Mononuclear cell (primary cell): Measurements from ENCODE around the gene RGS3. TPM values are rescaled to one million over a fixed set of nuclear protein-coding genes. Genes with fewer than 3 reads are reported as not detected.

Experiments used
- H3K27me3 ChIP-seq: 2 replicates; pipeline ENCODE4 v1.6.0; 2011; ENCODE audit warnings: low read length, control low read depth; ENCODE audit not compliant: insufficient read depth
- H3K4me1 ChIP-seq: 2 replicates; pipeline ENCODE4 v1.5.1; 2011; ENCODE audit warnings: mild to moderate bottlenecking, low read length, control low read depth; ENCODE audit not compliant: insufficient read depth
- H3K4me3 ChIP-seq: 2 replicates; pipeline ENCODE4 v1.5.1; 2011; ENCODE audit warnings: mild to moderate bottlenecking, low read length, moderate library complexity
- H3K9me3 ChIP-seq: 2 replicates; pipeline ENCODE4 v1.5.1; 2011; ENCODE audit warnings: low read depth, mild to moderate bottlenecking, control low read depth, low read length
- total RNA-seq: library from RNA; depleted of rRNA; stranded (reverse); fragments of >200 nt; gene quantifications from one replicate; pipeline ENCODE4 v1.2.3, GENCODE V29; 2012

Gene RGS3
- total RNA-seq, 1 donor = 15.4 TPM

DNA sequence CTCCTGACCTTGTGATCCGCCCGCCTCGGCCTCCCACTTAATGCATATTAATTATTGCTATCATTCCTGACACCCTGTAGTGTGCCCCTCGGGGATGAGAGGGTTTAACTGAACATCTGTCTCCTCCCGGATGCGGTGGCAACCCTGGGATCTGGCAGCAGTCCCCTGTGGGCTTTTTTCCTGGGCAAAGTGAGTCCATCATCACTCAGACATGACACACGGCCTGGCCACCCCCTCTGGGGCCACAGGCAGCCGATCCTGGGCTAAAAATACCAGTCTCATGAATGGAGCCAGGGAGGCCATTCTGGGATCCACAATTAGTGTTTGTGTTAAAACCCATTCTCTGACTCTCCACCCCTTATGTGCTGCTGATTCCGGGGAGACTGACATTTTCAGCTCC lies 161.2 kb downstream of the RGS3 start:
- Histone ChIP-seq H3K27me3 (no peaks in the 10 kb centered on the region), H3K4me1 (no peaks in the 10 kb centered on the region), H3K4me3 (no peak overlapping the region), H3K9me3 (no peaks in the 10 kb centered on the region)

DNA sequence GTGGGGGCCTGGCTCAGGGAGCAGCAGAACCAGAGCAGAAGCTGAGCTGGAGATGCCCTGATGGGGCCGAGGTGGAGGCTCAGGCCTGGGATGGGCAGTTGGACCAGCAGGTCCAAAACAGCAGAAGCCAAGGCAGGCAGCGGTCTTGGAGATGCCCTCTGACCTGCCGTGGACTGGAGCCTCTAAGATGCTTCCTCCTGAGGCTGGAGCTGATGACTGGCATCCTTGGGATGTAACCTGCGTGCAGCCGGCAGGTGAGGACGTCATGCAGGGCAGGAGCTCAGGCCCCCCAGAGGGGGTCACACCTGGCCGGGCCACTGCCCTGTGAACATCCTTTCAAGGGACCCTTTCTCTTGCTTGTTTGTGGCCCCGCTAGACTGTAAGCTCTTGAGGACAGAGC lies 162.0 kb downstream of the RGS3 start:
- no peaks in the 10 kb centered on the region for H3K9me3 ChIP-seq
- H3K4me1 ChIP-seq = no peaks in the 10 kb centered on the region
- H3K4me3 ChIP-seq = no peak overlapping the region
- H3K27me3 ChIP-seq = no peaks in the 10 kb centered on the region

DNA sequence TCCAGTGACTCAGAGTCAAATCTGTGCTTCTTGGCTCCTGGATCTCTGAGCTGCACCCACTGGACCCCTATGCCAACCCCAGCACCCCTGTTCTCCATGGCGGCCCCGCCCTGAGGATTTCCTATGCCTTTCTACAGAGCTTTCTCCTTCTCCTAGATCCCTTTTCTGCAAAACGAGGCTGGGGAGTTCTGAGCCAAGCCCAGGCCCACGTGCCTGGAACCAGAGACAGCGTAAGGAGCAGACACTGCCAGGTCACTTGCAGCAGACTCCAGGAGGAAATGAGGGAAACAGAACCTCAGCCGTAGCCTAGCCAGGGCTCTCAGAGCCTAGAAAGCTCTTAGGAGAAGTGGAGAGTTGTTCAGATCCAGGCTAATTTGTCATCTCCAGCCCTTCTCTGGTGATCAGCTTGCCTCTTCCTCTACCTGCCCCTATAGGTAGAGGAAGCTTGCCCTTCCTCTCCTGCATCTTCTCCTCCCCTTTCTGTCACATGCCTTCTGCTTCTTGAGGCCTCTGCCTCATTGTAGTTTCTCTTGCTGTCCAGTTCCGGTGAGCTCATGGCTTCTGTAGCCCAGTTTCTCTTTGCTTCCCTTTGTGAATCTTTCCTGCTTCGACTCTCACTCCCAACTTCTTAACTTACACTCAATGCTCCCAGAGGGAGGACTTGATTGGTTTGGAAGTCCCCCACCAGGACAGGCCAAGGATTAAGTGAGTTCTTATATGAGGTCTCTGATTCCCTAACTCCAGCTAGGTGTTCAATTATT lies 163.4 kb downstream of the RGS3 start:
- H3K4me1 ChIP-seq = no peaks in the 10 kb centered on the region
- H3K4me3 ChIP-seq = no peak overlapping the region
- no peaks in the 10 kb centered on the region for H3K27me3 ChIP-seq
- H3K9me3 ChIP-seq = no peaks in the 10 kb centered on the region

DNA sequence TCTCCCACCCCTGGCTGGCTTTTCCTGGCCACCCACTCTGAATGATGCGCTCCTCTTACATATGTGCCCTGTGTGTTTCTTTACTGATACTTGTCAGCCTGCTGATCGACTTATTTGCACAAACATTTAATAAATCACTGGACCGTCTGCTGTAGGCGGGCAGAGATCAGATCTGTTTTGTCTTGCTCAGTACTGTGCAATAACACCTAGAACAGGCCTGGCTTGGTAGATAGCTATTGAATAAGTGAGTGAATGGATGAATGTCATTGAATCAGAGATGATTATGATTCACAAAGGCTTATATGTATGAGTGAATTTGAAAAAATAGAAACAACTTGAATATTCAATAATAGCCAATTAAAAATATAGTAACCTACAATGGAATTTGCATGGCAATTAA lies 165.1 kb downstream of the RGS3 start:
- no peaks in the 10 kb centered on the region for H3K4me1 ChIP-seq
- no peaks in the 10 kb centered on the region for H3K27me3 ChIP-seq
- H3K9me3 ChIP-seq = no peaks in the 10 kb centered on the region
- H3K4me3 ChIP-seq = no peak overlapping the region

DNA sequence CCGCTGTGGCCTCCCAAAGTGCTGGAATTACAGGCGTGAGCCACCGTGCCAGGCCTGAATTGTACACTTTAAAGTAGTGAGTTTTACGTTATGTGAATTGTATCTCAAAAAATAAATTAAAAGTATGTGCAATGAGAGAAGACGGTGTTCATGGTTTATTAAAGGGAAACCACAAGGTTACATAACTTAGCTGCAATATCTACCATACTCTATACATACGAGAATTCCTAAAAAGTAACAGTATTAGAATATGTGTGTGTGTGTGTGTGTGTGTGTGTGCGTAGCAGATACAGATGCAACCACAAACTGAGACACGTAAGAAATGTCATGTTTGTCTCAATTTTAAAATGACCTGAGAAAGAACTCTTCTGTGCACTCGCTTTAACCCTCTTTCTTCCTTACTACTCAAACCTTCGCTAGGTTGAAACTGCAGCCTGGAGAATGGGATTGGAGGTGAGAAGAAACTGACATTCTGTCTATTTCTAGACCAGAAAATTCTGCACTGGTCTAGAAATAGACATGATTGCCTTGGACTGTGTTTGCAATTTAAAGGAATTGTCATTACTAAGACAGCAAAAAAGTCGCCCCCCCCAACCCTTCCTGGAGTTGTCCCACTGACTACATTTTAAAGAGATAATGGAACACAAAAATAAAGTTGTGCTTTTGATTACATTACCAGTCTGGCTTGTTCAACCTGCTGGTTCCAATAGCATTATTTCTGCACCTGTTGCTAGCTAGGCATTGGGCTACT lies 167.0 kb downstream of the RGS3 start:
- no peak overlapping the region for H3K4me3 ChIP-seq
- no peaks in the 10 kb centered on the region for H3K27me3 ChIP-seq
- H3K4me1 ChIP-seq = no peaks in the 10 kb centered on the region
- no peaks in the 10 kb centered on the region for H3K9me3 ChIP-seq

DNA sequence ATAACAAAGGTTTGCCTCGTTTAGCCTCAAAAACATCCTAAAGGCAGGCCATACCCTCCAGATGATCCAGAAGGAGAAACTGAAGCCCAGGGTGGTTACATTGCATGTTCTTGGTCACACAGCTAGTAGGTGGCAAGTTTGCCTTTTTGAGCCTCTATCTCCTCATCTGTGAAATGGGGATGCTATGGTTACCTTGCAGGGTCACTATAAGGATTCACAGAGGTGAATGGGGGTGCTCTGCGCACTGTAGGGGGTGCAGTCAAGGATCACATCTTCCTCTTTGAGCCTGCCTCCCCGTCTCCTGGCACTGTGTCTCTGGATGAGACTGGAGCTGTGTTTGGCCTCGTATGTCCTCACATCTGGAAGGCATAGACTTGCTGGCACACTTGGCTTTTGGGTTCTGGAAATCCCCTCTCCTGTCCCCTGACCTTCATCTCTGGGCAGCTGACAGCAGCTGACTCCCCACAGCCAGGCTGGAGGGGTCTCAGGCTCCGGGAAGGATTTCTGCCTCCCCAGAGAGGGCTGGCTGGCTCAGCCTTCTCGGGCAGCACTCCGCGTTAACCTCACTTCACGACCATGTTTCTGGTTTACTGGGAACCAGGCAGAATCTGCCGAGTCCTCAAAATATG lies 167.7 kb downstream of the RGS3 start:
- Histone ChIP-seq H3K4me3 (no peak overlapping the region), H3K9me3 (no peaks in the 10 kb centered on the region), H3K27me3 (no peaks in the 10 kb centered on the region), H3K4me1 (no peaks in the 10 kb centered on the region)

DNA sequence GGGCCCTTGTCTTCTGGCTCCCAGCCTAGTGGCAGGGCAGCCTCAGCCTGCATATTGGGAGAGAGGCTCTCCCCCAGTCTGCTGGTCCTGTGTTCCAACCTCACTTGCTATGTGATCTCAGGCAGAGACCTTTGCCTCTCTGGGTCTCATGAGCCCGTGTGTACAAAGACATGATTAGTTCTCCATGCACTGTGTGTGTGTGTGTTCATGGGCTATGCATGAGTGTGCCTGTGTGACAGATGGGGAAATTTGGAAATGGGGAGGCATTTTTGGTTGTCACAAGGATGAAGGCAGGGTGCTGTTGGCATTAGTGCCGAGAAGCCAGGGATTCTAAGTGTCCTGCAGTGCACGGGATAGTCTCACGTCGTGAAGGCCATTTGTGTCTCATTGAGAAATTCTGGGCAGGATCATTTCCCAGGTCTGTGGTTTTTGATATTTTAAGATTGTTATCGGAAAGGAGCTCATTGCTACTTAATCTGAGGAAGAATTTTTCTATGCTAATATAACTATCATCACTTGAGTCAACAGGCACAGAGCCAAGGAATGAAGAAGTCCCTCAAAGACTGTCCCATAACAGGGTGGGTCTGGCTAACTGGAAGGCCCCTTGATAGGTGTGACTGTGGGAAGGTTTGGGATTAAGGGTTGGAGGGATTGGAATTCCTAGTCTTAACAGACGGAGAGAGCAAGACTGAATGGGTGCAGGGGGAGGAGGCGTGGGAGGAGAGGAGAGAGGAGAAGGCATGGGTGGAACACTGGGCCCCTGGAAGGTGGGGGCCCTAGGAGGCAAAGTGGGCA lies 168.5 kb downstream of the RGS3 start:
- Histone ChIP-seq H3K4me1 (no peaks in the 10 kb centered on the region), H3K27me3 (no peaks in the 10 kb centered on the region), H3K9me3 (no peaks in the 10 kb centered on the region), H3K4me3 (no peak overlapping the region)

DNA sequence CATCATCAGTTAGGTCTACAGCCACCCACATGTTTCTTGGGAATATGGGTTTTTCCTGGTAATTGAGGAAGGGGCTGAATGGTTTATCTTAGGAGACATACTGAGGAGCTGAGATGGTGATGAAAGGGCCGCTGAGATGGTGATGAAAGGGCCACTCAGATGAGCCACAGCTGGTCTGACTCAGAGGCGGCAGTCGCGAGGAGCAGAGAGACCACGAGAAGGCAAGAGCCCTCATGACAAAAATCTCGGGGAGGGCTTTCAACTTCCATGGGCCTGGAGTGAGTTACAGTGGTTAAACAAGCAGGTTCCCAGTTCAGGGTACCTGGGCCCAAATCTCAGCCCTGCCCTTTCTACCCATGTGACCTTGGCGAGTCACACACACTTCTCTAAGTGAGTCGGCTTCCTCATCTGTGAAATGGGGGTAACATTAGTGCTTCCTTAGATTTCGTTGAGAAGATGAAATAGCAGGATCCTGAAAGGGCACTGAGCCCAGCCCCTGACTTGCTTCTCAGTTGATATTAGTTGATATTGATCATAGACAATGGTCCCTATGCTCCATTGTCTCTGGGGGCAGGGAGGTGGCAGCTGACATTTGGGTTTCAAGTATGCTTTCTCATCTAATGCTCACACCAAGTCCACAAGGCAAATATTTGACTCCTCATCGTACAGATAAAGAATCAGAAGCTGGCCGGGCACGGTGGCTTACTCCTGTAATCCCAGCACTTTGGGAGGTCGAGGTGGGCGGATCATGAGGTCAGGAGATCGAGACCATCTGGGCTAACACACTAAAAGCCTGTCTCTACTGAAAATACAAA lies 169.5 kb downstream of the RGS3 start:
- Histone ChIP-seq H3K4me1 (no peaks in the 10 kb centered on the region), H3K4me3 (no peak overlapping the region), H3K27me3 (no peaks in the 10 kb centered on the region), H3K9me3 (no peaks in the 10 kb centered on the region)

DNA sequence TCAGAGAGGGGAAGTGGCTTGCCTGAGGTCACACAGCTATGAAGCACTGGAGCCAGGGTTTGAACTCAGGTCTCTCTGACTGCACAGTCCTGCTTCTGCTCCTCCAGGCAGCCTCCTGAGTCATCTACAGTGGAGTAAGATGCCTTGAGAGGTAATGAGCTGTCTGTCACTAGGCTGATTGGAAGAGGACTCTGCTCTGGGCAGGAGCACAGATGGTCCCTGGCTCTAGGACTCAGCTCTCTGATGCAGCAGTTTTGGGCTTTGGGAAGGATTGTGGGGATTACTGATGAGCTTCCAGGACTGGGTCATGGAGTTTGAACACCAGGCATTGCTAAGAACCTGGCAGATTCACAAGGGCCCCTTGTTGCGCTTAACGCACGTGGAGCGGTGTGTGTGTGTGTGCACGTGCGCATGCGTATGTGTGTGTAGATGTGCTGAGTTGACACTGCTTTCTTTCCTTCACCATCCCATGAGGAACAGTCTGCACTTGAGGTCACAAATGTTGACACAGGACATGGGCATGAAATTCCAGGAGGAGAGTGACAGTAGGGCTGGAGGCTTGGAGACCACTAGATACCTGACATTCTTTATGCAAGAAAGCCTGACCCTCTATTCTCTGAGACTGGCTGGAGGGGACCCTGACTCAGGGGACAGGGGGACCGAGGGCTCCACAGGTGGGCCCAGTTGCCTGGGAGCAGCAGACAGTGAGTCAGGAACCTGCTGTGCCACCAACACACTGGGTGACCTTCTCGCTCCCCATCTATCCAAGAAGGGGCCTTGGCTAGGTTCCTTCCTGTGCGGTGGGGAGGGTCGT lies 170.5 kb downstream of the RGS3 start:
- no peaks in the 10 kb centered on the region for H3K9me3 ChIP-seq
- H3K4me3 ChIP-seq = no peak overlapping the region
- no peaks in the 10 kb centered on the region for H3K27me3 ChIP-seq
- H3K4me1 ChIP-seq = no peaks in the 10 kb centered on the region

DNA sequence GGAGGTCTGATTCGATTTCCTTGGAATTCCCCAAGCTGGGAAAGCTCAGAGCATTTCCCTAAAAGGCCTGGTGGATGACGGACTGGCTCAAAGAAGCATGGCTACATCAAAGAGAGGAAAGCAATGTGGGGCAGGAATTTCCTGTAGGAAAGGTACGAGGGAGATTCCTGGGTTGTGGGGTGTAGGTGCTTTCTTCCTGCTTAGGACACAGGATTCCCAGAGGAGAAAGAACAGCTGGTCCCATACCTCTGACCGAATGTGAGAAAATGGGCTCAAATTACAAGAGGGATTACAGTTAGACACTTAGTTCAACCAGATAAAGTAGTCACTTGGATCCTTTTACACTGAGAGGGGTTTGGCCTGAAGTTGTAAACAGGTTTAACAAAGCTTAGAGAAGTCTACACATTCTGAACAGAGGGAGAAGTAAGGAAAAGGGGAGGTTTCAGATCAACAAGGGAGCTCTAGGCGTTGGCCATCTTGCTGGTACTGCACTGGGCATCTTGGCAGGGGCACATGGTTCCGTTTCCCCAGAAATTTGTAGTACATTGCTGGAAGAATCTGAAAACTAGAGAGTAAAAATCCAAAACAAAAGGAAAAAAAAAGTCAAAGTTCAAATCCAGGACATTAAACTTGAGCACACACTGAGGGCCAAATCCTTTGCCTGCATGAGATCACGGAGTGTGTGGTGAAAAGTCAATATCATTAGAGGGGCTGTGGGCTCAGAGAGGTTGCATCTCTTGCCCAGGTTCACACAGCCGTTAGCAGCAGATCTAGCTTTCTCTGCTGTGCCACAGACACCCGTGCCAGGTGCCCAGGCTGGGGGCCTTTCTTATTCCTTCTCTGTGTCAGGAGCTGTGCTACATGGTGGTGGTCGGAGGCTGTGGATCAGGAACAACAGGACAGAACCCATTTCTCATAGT lies 171.3 kb downstream of the RGS3 start:
- H3K4me3 ChIP-seq = no peak overlapping the region
- no peaks in the 10 kb centered on the region for H3K27me3 ChIP-seq
- H3K9me3 ChIP-seq = no peaks in the 10 kb centered on the region
- H3K4me1 ChIP-seq = no peaks in the 10 kb centered on the region

DNA sequence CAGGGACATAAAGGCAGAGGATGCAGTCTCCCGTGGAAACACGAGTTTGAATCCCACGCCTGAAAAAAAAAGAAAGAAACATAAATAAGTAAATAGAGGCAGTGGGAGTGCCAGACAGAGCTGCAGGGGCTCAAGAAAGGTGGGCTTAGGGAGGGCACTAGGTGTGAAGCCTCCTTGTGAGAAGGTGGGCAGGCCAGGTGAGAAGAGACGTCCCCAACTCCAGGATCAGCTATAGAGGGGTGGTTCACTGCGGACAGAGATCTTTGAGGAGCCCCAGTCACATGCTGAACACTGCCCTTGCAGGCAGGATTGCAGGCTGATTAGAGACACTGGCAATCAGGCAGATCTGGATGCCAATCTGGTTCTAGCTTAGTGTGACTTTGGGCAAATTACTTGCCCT lies 172.1 kb downstream of the RGS3 start:
- H3K9me3 ChIP-seq = no peaks in the 10 kb centered on the region
- H3K27me3 ChIP-seq = no peaks in the 10 kb centered on the region
- H3K4me1 ChIP-seq = no peaks in the 10 kb centered on the region
- H3K4me3 ChIP-seq = no peak overlapping the region

DNA sequence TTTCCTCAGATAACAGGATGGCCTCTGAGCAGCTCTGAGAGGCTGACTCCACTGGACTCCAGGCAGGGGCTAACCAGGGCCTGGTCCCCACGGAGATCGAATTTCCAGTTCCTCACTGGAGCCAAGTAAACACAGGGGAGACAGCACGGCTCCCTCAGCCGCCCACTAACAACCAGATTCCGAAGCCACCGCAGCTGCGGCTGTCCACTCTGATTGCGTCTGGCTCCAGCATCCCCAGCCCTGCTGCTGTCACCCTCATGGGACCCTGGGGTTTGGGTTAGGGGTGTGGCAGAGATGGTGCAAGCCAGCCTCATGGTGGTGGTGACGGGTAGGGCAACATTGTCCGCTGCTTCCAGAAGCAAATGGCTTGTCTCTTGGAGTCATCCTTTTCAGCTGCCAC lies 172.6 kb downstream of the RGS3 start:
- Histone ChIP-seq H3K9me3 (no peaks in the 10 kb centered on the region), H3K4me3 (no peak overlapping the region), H3K27me3 (no peaks in the 10 kb centered on the region), H3K4me1 (no peaks in the 10 kb centered on the region)

DNA sequence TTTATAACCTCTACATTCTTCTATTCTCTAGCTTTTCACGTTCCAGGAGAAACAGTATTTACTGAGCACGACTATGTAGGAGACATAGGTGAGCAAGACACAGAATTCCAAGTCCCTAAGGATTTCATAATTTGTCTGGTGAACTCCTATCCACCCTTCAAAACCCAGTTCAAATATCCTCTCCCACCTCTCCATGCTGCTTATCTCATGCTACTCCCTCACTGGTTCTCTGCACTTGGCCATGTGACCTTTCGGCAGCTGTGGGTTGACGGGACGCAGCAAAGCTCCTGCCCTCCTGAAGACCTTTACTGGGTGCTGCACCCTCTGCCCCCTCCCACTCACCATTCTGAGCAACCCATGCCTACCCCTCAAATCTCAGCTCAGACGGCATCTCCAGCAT lies 173.2 kb downstream of the RGS3 start:
- no peaks in the 10 kb centered on the region for H3K27me3 ChIP-seq
- H3K9me3 ChIP-seq = no peaks in the 10 kb centered on the region
- no peaks in the 10 kb centered on the region for H3K4me1 ChIP-seq
- no peak overlapping the region for H3K4me3 ChIP-seq
